Hematopoietic multipotent progenitor cell treated with erythropoietin and hydrocortisone succinate and interleukin-3 and kit ligand, for 8 days (in vitro differentiated cells): ENCODE results near the gene DENND5A.

Experiments
- DNase-seq: peaks from one replicate; pipeline ENCODE4 v3.0.0-alpha.2; 2015

The DENND5A gene

DNA sequence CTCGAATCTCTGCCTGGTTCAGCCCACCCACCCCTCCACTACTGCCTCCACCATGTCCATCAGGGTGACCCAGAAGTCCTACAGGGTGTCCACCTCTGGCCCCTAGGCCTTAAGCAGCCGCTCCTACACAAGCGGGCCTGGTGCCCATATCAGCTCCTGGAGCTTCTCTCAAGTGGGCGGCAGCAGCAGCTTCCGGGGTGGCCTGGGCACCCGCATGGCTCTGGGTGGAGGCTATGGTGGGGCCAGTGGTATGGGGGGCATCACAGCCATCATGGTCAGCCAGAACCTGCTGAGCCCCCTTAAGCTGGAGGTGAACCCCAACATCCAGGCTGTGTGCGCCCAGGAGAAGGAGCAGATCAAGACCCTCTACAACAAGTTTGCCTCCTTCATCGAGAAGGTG, 170.7 kb downstream of the DENND5A start:
- DNase-seq: no peak

GRCh38 chr11:9092853-9093778, 172.0 kb downstream of the DENND5A start:
- DNase-seq: peak; percentile 16

DNA sequence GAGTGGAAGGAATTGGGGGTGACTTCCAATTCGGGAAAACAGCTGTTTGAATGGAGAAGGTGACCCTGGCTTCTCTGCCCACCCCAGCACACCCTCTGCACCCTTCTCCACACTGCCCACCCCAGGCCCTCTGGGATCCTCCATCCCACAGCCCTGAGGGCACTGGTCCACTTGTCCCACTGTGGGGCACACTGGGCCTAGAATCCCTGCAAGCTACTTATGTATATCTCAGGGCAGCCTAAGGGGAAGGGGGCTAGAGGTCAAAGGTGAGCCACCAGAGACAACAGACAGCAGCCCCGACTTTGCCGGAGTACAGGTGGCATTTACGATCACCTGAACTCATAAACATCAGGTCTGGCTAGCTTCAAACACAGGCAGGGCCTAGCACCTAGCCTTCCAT, 173.1 kb downstream of the DENND5A start:
- DNase-seq: no peak

DNA sequence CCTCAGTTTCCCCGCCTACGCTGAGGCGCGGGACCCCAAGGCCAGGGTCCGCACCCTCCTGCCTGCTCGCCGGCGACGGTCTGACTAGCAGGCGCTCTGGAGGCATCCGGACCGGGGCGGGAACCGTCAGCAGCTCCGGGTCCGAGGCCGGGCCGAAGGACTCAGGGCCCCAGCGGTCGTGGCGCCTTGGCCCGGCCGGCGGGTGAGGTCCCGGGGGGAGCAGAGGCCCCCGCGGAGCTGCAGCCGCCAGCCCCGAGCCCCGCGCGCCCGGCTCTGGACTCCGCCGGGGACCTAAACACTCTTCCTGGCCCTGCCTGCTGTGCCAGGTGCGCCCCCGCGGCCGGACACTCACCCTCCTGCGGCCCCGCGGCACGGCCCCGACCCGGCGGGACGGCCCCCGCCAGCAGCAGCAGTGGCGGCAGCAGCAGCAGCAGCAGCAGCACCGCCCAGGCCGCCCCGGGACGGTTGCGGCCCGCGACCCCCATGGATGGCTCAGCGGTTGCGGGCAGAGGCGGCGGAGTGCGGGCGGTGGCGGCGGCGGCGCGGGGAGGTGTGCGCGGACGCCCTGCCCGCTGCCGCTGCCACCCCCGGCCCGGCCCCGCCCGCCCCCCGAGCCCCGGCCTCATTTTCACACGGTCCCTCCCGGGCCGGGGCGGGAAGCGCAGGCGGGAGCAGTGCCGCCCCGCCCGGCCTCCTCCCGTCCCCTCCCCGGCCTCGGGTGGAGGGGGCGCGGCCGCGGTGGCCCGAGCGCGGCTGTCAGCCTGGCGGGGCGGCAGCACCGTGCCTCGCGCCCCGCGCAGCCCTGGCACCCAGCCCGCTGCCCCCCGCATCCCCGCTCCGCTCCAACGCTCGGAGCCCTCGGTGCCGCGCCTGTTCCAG, 173.9 kb downstream of the DENND5A start, which contains the start of gene SCUBE2:
TSS of gene SCUBE2 (minus strand) at position 556 of the 879 bp plus-strand sequence. CDS start at position 485, 71 bp downstream.
- DNase-seq: no peak

- no peak for DNase-seq
These were observed 174.6 kb downstream of the DENND5A start for GRCh38 chr11:9090488-9091043.

GRCh38 chr11:9089636-9090035, 175.5 kb downstream of the DENND5A start:
- no peak for DNase-seq

DNA sequence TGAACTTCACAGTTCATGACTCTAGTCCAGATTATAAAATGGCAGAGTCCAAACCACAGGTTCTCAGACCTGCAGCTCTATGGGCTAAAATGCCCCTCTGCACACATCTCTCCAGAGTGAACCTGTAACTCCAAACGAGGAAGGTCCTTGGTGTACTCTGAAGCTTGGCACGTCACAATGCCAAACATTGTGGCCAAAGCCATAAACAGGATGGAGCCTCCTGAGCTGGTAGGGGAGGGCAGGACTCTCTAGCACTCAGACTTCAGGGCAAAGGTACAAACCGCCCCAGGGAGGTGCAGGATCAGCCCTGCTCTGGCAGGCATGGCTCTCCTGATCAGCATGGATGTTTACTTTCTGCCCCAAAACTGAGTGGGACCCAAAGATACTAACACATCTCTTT, 176.1 kb downstream of the DENND5A start:
- no peak for DNase-seq
